AG20443 (cell line): ENCODE data around the gene HSP90AA1.
"Not testable (repeated sequence)": the region's sequence is repeated elsewhere in the genome, so short reads cannot be mapped to it uniquely, and the experiment has no call there.

Experiments
- DNase-seq: peaks from one replicate; pipeline ENCODE4 v3.0.0; 2012; ENCODE audit warnings: low spot score, mixed read lengths

Gene HSP90AA1

DNA sequence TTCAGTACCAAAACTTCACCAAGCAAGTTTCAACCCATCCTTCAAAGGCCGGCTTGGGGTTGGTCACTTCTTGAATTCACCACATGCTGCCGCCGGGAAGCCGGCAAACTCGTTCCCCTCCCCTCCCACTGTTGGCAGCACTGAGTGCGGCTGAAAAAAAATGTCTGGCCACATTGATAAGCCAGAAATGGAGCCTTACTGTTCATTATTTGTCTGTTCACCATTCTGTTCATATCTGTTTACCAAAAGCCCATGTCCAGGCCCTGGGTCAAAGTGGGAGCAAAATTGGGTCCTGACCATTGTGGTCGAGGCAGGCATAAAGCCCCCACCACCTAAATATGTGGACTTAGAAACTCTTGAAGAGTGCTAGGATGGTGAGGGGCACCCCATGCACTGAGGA lies 7.3 kb upstream of the HSP90AA1 start:
- no peak for DNase-seq

DNA sequence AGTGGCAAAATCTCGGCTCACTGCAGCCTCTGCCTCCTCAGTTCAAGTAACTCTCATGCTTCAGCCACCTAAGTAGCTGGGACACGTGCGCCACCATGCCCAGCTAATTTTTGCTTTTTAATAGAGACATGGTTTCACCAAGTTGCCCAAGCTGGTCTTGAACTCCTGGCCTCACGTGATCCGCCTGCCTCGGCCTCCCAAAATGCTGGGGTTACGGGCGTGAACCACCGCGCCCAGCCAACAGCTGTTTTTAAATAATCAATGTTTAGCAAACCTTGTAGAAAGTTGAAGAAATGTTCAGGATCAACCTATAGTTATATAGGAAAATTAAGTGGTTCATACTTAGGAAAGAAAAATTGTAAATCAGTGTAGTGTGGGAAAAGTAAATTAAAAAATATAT lies 6.0 kb upstream of the HSP90AA1 start:
- no peak for DNase-seq

DNA sequence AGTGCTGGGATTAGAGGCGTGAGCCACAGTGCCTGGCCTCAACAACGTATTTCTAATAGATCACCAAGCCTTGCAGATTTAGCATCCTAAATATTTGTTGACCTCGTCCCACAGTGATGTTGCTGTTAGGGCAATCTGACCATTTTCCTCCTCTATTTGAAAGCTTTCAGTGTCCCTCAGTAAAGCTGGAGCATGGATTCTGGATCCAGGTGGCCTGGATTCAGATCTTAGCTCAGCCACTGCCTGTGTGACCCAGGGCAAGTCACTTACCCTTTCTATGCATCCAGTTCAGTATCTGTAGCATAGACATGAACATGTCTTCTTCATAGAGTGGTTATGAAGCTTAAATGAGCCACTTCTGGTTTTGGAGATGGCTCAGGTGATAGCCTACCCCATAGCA lies 3.9 kb upstream of the HSP90AA1 start:
- DNase-seq: no peak

DNA sequence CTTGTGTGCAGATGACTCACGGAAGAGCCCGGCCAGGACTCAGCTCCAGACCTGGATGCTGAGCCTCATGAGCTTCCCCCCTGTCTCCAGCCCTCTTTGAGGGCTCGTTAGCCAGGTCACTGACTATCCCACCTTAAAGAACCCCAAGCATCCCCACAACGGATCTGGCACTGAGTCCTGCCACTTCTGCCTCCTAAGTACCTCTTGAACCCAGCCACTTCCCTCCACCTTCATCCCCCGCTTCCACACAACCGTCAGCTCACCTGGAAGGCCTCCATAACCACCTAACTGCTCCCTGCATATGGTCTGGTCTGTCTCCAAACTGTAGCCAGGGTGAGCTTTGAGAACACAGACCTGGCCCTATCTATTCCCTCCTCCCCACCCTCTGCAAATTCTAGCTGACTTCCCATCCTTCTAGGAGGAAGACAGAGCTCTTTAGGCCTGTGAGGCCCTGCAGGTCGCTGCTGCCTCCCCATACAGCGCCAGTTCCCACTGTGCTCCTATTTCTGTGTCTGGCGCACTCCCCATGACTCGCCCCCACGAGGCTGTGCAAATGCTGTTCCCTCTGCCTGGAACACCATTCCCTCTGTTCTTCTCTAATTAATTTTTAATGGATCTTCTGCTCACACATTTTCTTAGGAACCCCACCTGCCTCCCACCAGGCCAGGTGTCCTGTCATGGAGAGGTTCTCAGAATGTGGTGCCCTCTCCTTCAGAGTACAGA lies 2.9 kb upstream of the HSP90AA1 start:
- no peak for DNase-seq

DNA sequence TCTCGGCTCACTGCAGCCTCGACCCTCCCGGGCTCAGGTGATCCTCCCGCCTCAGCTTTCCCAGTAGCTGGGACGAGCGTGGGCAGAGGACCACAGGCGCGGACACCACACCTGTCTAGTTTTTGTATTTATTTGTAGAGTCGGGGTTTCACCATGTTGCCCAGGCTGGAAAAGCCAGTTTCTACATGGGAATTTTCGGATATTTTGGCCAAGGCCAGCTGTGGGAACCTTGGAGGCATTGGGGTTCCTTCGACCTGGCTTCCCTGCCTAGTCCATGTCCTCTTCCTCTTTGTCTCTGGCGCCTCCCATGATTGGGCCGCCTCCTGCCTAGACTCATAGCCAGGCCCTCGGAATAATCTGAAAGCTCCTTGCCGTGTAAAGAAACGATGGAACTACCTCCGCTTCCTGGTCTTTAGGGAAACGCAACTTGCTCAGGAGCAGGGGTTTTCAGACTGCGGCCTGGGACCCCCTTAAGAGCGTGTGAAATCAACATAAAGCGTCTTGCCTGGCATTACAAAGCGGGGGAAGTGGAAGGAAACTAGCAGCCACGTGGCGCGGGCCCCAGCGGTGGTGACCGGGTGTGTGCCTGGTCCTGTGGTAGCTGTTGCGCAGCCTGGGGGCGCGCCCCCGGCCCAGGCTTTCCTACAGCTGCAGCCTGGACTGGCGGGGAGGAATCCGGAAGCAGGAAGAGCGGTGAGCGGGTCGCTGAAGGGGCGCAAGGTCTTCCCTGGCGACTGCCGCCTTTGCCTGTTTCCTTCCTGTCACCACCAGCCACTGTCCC lies 1.4 kb upstream of the HSP90AA1 start:
- peak; percentile 46 for DNase-seq

DNA sequence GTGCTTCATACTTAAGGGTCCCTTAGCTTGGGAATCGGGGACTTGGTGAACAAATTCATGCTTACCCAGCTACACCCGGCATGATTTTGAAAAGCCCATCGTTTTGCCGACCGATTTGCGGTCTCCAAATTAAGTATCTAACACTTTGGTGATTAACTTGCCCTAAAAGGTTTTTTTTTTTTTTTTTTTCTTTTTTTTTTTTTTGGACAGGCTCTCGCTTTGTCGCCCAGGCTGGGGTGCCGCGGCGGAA lies 843 bp upstream of the HSP90AA1 start:
- no peak for DNase-seq

DNA sequence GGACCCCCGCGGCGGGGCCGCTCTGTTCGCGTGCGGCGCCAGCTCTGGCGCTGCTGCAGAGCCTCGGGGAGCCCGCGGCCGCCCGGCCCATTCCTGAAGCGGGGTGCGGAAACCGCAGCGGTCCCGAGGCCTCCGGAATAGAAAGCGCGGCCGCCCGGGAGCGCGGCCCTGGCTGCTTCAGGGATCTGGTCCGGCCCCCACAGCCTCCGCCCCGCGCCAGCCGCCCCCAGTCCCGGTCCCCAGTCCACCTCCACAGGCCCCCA lies 204 bp downstream of the HSP90AA1 start:
- no peak for DNase-seq

DNA sequence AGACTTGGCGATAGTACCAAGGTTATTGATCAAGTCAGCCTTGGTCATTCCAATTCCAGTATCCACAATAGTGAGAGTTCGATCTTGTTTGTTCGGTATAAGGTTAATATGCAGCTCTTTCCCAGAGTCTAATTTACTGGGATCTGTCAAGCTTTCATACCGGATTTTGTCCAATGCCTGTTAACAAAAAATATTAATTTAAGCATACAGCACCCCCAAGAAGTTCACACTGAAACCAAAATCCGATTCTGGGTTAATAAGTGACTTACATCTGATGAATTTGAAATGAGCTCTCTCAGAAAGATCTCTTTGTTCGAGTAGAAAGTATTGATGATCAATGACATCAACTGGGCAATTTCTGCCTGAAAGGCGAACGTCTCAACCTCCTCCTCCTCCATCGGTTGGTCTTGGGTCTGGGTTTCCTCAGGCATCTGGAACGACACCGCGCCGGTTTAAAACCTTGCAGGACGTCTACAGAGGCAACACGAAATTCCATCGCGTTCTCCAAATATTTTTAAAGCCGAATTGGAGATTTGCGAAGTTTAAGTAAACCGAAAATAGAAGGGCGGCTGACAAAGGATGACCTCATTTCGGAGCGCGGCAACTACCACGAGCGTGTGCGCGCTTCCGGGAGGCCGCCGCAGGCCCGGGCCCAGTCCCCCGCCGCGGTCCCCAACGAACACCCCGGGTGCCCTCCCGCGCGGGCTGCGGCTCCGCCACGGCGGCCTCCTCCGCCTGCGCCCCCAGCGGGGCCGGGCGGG lies 716 bp downstream of the HSP90AA1 start:
- DNase-seq: peak; percentile 75

DNA sequence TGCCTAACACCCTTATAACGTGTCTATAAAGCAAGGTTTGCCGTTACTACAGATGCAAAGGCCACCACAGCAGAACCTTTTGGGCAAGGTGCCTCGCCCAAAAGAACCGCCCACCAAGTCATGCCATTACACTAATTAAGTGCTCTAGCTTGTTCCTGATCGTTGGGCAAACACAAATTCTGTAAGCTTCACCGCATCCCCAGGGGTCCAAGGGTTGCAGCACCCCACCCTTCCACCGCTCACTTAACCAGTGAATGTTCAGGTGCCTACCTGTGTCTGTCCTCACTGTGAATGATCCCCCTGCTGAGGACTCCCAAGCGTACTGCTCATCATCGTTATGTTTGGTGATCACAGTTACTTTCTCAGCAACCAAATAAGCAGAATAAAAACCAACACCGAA lies 1.4 kb downstream of the HSP90AA1 start:
- DNase-seq: no peak

DNA sequence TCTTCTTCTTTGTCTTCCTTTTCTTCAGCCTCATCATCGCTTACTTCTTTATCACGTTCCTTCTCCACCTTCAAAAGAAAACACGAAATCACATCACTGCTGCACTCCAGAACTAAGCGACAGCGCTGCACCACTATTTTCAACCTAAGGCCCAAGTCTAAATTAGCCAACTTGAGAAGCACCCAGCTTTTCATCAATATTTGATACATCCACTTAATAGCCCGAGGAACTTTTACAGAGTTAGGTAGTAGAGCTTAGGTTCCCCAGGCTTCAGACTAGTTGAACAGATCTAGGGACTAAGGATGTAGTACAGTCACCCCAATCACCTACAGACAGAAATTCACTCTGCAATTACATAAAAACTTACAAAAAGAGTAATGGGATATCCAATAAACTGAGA lies 1.9 kb downstream of the HSP90AA1 start:
- no peak for DNase-seq

DNA sequence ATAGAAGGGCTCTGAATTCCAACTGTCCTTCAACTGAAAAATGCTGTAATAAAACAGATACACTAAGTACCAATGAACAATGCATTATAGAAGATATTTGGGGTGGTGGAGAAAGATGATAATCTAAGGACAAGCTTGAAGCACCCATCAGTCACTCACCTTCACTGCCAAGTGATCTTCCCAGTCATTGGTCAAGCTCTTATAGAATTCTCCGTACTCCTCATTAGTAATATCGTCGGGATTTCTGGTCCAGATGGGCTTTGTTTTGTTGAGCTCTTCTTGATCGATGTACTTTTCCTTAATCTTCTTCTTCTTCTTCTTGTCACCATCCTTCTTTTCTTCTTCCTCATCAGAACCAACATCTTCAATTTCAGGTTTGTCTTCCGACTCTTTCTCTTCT lies 2.3 kb downstream of the HSP90AA1 start:
- DNase-seq: not testable (repeated sequence)

DNA sequence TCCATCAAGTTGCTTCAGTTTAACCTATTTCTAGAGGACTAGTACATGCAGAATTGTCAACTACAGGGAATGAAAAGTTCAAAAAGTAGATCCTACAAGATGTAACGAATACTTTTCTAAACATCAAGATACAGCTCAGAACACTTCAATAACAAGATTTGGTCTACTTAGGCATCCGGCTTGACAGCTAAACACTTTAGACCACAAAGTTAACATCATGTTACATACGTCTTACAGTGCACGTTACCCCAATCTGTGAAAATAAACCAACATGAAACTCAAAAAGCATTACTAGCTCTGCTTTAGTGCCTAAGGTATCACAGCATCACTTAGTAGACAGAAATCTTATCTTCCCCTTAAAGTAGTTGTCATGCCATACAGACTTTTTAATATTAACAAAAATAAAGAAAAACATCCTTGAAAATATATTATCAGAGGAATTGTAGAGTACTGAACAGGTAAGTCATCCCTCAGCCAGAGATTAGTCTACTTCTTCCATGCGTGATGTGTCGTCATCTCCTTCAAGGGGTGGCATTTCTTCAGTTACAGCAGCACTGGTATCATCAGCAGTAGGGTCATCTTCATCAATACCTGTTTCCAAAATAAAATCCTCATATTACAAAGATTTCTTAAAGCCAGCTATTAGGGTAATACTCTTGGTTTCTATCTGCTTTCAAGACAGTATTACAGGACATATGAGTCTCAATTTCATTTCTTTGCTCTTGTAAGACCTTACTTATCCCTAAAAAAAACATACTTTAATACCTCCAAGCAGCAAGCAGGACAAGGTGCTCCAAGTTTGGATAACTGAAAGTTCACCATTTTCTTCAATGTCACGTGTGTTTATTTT lies 5.4 kb downstream of the HSP90AA1 start:
- no peak for DNase-seq

DNA sequence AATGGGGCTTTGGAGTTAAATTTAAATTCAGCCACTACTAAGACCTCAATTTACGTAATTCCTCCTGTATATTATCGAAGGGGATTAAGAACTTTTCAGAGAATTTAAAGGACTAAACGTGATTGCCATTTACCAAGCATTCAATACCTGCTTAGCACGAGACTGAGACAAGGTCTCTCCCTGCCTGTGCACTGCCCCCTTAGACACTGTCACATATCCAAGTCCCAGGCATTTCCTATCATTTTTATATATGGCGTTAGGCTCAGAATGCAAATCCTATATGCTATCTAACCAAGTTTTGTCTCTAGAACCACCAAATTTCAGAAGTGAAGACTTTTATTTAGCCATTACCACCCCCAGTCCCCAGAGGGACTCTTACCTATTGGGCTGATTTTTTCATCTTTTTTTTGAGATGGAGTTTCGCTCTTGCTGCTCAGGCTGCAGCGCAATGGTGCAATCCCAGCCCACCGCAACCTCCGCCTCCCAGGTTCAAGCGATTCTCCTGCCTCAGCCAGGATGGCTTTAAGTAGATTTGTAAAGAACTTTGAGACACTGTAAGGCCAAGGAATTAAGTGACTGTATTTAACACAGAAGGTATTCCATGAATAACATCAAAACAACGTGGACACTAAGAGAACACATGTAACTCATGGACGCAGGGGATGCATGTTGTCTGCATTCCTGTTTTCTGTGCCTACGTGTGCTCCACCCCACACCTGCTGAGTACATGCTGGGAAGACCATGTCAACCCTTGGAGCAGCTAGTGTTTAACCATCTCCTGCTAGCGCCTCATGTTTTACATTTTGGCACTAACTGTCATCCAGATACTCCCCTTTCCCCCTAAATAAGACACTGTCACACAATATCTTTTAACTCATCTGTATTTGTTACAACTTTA lies 6.4 kb downstream of the HSP90AA1 start:
- no peak for DNase-seq

DNA sequence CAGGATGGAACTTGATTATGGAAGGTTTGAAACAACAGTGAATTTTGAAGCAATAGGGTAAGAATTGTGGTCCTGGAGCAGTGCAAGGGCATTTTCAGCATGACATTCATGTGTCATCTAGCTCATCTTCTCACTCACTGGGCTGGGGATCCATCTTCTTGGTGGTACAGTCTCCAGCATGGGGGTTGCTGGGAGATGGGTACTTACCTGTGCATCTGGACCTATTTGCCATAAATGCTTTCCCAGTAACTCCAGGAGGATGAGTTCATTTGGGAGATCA lies 7.2 kb downstream of the HSP90AA1 start:
- DNase-seq: no peak

DNA sequence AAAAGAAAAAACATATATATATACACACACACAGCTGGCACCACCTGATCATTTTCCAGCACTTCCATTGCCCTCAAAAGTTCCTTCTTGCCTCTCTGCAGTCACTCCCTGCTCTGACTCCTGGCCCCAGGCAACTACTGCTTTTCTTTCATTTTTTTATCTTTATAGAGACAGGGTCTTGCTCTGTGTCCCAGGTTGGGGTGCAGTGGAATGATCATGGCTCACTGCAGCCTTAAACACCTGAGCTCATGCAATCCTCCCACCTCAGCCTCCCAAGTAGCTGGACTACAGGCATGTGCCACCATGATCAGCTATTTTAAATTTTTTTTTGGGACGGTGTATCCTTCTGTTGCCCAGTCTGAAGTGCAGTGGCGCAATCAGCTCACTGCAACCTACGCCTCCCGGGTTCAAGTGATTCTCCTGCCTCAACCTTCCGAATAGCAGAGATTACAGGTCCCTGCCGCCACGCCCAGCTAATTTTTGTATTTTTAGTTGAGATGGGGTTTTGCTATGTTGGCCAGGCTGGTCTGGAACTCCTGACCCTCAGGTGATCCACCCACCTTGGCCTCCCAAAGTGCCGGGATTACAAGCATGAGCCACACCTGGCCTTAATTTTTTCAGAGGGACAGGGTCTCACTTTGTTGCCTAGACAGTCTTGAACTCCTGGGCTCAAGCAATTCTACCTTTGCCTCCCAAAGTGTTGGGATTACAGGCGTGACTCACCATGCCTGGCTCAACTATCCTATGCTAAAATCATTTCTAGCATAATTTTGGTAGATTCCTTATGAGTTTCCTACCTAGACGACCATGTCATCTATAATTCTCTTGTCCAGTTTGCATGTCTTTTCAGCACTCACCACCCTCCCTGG lies 7.8 kb downstream of the HSP90AA1 start:
- no peak for DNase-seq

DNA sequence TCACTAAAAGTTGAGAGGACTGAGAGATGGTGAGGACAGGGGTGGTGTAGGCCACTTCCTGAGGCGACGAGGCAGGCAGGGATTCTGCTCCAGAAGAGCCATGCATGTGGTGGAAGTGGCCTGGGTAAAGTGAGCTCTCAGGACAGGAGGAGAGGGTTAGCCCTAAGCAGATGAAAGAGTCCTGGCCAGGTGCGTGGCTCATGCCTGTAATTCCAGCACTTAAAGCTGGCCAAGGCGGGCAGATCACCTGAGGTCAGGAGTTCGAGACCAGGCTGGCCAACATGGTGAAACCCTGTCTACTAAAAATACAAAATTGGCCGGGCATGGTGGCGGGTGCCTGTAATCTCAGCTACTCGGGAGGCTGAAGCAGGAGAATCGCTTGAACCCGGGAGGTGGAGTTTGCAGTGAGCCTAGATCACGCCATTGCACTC lies 8.5 kb downstream of the HSP90AA1 start:
- DNase-seq: not testable (repeated sequence)

DNA sequence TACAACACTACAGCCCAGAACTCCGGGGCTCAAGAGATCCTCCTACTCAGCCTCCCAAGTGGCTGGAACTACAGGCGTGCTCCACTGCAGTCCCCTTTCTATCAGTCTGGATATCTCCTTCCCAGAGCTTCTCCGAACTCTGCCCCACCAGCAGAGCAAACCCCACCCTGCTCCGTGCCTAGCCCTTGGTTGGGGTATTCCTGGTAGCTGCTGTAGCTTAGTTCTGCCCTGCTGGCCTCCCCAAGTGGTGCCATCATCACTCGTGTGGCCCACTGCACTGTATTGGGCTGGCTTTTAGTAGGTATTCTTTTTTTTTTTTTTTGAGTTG lies 9.5 kb downstream of the HSP90AA1 start:
- DNase-seq: no peak

DNA sequence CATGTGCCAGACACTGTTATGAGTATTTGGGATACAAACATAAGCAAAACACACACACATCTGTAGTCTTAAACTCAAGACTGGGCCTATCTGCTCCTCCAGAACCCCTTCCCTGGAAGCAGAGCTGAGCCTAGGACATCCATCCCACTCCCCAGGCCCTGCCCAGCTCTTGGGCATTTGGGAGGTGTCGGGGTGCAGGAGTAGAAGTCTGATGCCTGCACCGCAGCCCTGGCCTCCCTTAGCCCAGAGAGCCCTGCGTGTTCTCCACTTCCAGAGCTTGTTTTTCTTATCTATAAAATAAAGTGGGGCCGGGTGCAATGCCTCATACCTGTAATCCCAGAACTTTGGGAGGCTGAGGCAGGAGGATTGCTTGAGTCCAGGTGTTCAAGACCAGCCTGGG lies 11.7 kb downstream of the HSP90AA1 start:
- DNase-seq: no peak

DNA sequence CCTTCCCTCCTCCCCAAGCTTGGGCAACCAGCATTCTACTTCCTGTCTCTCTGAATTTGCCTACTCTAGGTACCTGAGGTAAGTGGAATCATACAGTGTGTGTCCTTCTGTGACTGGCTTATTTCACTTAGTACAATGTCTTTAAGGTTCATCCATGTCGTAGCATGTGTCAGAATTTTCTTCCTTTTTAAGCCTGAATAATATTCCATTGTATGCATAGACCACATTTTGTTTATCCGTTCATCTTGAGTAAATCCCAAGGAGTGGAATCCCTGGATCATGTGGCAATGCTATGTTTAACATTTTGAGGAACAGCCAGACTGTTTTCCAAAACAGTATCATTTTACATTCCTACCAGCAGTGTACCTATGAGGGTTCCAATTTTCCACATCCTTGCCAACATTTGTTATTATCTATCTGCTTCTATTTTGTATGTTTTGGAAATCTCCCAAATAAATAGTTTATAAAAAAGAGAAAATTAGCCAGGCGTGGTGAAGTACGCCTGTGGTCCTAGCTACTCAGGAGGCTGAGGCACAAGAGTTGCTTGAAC lies 12.4 kb downstream of the HSP90AA1 start:
- no peak for DNase-seq

DNA sequence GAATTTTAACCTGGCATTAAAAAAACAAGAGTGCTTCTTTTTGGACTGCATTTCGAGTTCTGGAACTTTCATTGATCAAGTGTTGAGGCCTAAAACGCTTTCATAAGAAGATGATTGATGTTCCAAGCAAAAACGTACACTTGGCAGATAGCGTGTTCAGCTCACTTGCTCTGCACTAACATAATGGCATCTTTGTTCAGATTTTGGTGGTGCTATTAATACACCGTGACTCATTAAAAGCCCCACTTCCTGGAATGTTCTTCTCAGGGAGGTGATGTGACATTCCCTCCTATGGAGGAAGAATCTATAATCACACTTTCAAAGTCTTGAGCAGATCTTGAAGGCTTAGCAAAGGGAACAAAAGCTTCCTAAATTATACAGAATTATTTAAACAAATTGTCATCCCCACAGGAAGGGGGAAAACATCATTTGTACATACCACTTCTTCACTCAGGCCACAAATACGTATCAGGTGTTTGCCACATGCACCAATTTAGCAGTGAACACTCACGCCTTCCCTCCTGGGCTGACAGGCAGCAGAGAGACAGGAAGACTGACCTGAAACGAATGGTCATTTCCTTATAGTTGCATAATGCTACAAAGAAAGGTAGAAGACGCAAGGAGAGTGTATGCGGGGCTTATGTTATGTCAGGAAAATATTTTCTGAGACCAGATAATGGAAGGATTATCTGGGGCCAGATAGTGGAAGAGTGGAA lies 15.4 kb downstream of the HSP90AA1 start:
- no peak for DNase-seq
